MM.1S (cell line): Measurements from ENCODE around the gene NSF.

Experiments
- DNase-seq: peaks from one replicate; pipeline ENCODE4 v3.0.0-alpha.2; 2015
- H2AFZ ChIP-seq: fragments of 300-600 bp; sonication (generic); 2 replicates; pipeline ENCODE4 v1.6.0; 2016; ENCODE audit warnings: antibody characterized with exemption, low read length
- H3F3A ChIP-seq: fragments of 300-600 bp; sonication (generic); 2 replicates; pipeline ENCODE4 v1.6.1; 2016; ENCODE audit warnings: mild to moderate bottlenecking, antibody characterized with exemption, low read length, moderate library complexity, mixed read lengths; ENCODE audit not compliant: insufficient read depth
- H3K27ac ChIP-seq: fragments of 300-600 bp; sonication (generic); 2 replicates; pipeline ENCODE4 v1.5.1; 2016; ENCODE audit warnings: mild to moderate bottlenecking, low read length
- H3K27me3 ChIP-seq: fragments of 300-600 bp; sonication (generic); replicated peaks from 2 replicates; pipeline ENCODE4 v1.6.0; 2016; ENCODE audit warnings: low read length; ENCODE audit not compliant: insufficient read depth
- H3K36me3 ChIP-seq: fragments of 300-600 bp; sonication (generic); replicated peaks from 2 replicates; pipeline ENCODE4 v1.6.1; 2016; ENCODE audit warnings: mild to moderate bottlenecking, low read length, mixed read lengths; ENCODE audit not compliant: insufficient read depth
- H3K4me1 ChIP-seq: fragments of 300-600 bp; sonication (generic); 2 replicates; pipeline ENCODE4 v1.6.1; 2016; ENCODE audit warnings: low read length, mixed read lengths
- H3K4me2 ChIP-seq: fragments of 300-600 bp; sonication (generic); 2 replicates; pipeline ENCODE4 v1.6.0; 2016; ENCODE audit warnings: low read depth, low read length
- H3K4me3 ChIP-seq: fragments of 300-600 bp; sonication (generic); 2 replicates; pipeline ENCODE4 v1.5.1; 2016; ENCODE audit warnings: low read length, mixed read lengths
- H3K79me2 ChIP-seq: fragments of 300-600 bp; sonication (generic); 2 replicates; pipeline ENCODE4 v1.6.1; 2016; ENCODE audit warnings: mixed run types, low read length, mixed read lengths
- H3K9ac ChIP-seq: fragments of 300-600 bp; sonication (generic); 2 replicates; pipeline ENCODE4 v1.6.1; 2016; ENCODE audit warnings: low read length, mixed read lengths
- H3K9me2 ChIP-seq: fragments of 300-600 bp; sonication (generic); replicated peaks from 2 replicates; pipeline ENCODE4 v1.6.1; 2016; ENCODE audit warnings: mild to moderate bottlenecking, low read length, mixed read lengths; ENCODE audit not compliant: insufficient read depth
- H3K9me3 ChIP-seq: fragments of 300-600 bp; sonication (generic); replicated peaks from 2 replicates; pipeline ENCODE4 v1.6.1; 2016; ENCODE audit warnings: mild to moderate bottlenecking, low read length, mixed read lengths; ENCODE audit not compliant: insufficient read depth
- H4K20me1 ChIP-seq: fragments of 300-600 bp; sonication (generic); 2 replicates; pipeline ENCODE4 v1.6.1; 2016; ENCODE audit warnings: mild to moderate bottlenecking, low read length, moderate library complexity, mixed read lengths; ENCODE audit not compliant: insufficient read depth
- EZH2 ChIP-seq: fragments of 300-600 bp; sonication (generic); optimal IDR thresholded peaks from 2 replicates; pipeline ENCODE3; 2017; ENCODE audit warnings: low read depth, mild to moderate bottlenecking, antibody characterized with exemption, low read length, mixed read lengths
- EZH2phosphoT487 ChIP-seq: fragments of 300-600 bp; sonication (generic); IDR thresholded peaks from 2 replicates; pipeline ENCODE4 v1.6.1; 2018; ENCODE audit warnings: antibody characterized with exemption, low read length
- TF ChIP-seq, protein P1 (sequence below): fragments of 300-600 bp; sonication (generic); IDR thresholded peaks from 2 replicates; pipeline ENCODE4 v1.5.1; 2016; ENCODE audit warnings: antibody characterized with exemption, low read length, mixed read lengths

The NSF gene

DNA sequence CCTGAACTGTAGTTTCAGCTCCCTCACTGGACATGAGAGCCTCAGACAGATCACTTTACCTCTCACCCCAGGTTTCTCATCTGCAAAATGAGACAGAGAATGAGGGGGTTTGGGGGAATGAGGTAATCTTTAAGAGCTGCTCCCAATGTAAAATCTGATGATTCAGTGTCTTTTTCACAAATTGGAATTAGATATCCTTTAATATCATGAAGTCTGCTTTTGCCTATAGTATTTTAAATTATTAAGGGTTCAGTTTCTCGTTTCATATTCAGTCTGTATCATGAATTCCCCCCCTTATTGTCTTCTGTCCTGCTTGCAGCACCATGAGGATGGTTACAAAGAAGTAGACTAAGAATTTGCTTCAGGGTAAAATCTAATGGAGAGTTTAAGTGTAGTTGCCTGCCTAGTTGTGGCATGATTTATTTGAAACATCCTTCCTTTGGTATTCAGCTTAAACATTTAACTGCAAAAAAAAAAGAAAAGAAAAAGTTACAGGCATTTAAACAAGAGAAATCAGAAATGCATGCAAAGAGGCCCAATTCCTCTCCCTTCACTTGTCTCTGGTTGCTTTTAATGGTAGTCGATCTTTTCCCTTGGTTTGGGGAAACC, 150.8 kb downstream of the NSF start:
- no peak for DNase-seq
- Histone ChIP-seq H3K27me3 (no peaks in the 10 kb centered on the region), H3K9me3 (no peaks in the 10 kb centered on the region), H3K36me3 (no peaks in the 10 kb centered on the region), H3K9me2 (no peaks in the 10 kb centered on the region), H3K4me1 (no peaks in the 10 kb centered on the region), H3K9ac (no peak overlapping the region), H3K4me2 (no peak overlapping the region), H3K27ac (no peak overlapping the region), H3K79me2 (no peaks in the 10 kb centered on the region), H3K4me3 (no peak overlapping the region), H2AFZ (no peak overlapping the region), H3F3A (no peaks in the 10 kb centered on the region), H4K20me1 (no peaks in the 10 kb centered on the region)
- TF ChIP-seq EZH2phosphoT487 (no peak), EZH2 (no peak)
- TF ChIP-seq, protein P1, sequence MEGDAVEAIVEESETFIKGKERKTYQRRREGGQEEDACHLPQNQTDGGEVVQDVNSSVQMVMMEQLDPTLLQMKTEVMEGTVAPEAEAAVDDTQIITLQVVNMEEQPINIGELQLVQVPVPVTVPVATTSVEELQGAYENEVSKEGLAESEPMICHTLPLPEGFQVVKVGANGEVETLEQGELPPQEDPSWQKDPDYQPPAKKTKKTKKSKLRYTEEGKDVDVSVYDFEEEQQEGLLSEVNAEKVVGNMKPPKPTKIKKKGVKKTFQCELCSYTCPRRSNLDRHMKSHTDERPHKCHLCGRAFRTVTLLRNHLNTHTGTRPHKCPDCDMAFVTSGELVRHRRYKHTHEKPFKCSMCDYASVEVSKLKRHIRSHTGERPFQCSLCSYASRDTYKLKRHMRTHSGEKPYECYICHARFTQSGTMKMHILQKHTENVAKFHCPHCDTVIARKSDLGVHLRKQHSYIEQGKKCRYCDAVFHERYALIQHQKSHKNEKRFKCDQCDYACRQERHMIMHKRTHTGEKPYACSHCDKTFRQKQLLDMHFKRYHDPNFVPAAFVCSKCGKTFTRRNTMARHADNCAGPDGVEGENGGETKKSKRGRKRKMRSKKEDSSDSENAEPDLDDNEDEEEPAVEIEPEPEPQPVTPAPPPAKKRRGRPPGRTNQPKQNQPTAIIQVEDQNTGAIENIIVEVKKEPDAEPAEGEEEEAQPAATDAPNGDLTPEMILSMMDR: no peak

DNA sequence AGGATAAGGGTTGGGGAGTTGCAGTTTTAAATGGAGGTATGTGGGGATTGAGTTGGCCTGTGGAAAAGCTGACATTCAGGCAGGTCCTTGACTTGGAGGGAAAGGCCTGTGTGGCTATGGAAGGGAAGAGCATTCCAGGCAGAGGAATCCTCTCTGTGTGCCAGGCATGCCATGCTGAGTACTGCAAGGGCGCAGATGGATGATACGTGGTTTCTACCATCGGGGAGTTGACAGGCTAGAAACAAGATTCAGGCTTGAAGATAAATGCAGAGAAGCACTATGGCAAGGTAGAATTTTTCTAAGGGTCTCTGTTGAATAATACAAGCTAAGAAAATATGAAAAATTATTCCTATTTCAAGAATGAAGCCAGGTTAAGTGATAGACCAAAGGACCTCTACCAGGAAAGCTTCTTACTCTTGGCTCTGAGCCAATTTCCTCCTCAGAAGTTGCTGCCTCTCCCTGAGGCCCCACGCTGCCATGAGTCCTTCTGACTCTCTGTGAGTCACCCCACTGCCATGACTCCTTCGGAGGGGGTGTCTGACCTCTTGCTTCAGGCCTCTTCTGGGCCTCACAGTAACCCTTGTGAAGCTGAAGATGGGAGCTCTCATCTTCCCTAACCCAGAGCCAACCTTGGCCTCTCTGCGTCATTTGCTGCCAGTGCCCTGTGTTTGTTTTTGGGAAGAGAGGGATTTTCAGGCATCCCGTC, 152.2 kb downstream of the NSF start:
- no peaks in the 10 kb centered on the region for H4K20me1 ChIP-seq
- no peaks in the 10 kb centered on the region for H3K4me1 ChIP-seq
- no peak overlapping the region for H3K4me2 ChIP-seq
- H3K9ac ChIP-seq: no peak overlapping the region
- H3K27ac ChIP-seq: no peak overlapping the region
- H3K27me3 ChIP-seq: no peaks in the 10 kb centered on the region
- no peaks in the 10 kb centered on the region for H3K9me3 ChIP-seq
- no peaks in the 10 kb centered on the region for H3K36me3 ChIP-seq
- DNase-seq: no peak
- H3F3A ChIP-seq: no peaks in the 10 kb centered on the region
- no peaks in the 10 kb centered on the region for H3K9me2 ChIP-seq
- H3K79me2 ChIP-seq: no peaks in the 10 kb centered on the region
- TF ChIP-seq, protein P1: no peak
- no peak for TF ChIP-seq EZH2phosphoT487
- TF ChIP-seq EZH2: no peak
- no peak overlapping the region for H3K4me3 ChIP-seq
- H2AFZ ChIP-seq: no peak overlapping the region

DNA sequence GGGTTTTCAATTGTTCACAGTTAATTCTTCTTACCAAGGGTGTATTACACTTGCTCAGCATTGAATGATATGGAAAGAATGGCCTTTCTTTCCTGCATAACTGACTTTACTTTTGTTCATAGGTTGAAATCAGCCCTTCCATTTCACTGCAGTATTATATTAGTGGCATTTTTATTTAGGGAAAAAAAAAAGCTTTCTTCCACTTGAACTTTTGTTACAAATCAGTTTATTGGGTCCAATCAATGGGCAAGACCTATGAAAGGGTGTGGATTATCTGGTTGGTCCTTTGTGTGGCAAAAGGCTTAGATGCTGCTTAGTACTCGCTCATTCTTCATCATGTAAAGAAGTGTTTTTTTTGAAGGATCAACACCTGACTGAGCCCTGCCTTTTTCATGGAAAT, 154.0 kb downstream of the NSF start:
- H3K4me3 ChIP-seq: no peak overlapping the region
- no peak overlapping the region for H3K4me2 ChIP-seq
- no peaks in the 10 kb centered on the region for H4K20me1 ChIP-seq
- no peaks in the 10 kb centered on the region for H3K9me3 ChIP-seq
- H3K79me2 ChIP-seq: no peaks in the 10 kb centered on the region
- no peaks in the 10 kb centered on the region for H3K9me2 ChIP-seq
- no peak for TF ChIP-seq EZH2
- TF ChIP-seq, protein P1: no peak
- TF ChIP-seq EZH2phosphoT487: no peak
- no peaks in the 10 kb centered on the region for H3K4me1 ChIP-seq
- H3K27me3 ChIP-seq: no peaks in the 10 kb centered on the region
- no peak overlapping the region for H2AFZ ChIP-seq
- no peaks in the 10 kb centered on the region for H3F3A ChIP-seq
- no peak for DNase-seq
- H3K27ac ChIP-seq: no peak overlapping the region
- H3K9ac ChIP-seq: no peak overlapping the region
- H3K36me3 ChIP-seq: no peaks in the 10 kb centered on the region
